Measurements from ENCODE around the gene LAMA2.

- TF ChIP-seq, protein P1, sequence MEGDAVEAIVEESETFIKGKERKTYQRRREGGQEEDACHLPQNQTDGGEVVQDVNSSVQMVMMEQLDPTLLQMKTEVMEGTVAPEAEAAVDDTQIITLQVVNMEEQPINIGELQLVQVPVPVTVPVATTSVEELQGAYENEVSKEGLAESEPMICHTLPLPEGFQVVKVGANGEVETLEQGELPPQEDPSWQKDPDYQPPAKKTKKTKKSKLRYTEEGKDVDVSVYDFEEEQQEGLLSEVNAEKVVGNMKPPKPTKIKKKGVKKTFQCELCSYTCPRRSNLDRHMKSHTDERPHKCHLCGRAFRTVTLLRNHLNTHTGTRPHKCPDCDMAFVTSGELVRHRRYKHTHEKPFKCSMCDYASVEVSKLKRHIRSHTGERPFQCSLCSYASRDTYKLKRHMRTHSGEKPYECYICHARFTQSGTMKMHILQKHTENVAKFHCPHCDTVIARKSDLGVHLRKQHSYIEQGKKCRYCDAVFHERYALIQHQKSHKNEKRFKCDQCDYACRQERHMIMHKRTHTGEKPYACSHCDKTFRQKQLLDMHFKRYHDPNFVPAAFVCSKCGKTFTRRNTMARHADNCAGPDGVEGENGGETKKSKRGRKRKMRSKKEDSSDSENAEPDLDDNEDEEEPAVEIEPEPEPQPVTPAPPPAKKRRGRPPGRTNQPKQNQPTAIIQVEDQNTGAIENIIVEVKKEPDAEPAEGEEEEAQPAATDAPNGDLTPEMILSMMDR (IDR thresholded peaks at IDR 0.05), result no peak
- no peak for TF ChIP-seq POLR2A (IDR thresholded peaks at IDR 0.05)
These were observed 399.1 kb downstream of the LAMA2 start for GRCh38 chr6:129282019-129282418.
